ENCODE results near the gene SLC16A13. TPM values are rescaled to one million over a fixed set of nuclear protein-coding genes. Genes with fewer than 3 reads are reported as not detected.

SLC16A13 gene
- total and polyA plus RNA-seq, 2 of the 4 experiments (the other 2 are of a cell fraction), result 0.18 to 2.3 TPM

DNA sequence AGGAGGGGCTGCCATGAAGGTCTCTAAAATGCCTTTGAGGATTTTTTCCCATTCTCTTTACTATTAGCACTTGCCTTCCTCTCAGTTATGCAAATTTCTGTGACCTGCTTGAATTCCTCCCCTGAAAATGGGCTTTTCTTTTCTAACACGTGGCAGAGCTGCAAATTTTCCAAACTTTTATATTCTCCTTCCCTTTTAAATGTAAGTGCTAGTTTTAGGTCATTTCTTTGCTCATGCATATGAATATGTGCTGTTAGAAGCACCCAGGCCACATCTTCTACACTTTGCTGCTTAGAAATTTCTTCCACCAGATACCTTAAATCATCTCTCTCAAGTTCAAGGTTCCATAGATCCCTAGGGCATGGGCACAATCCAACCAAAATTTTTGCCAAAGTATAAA, 32.5 kb downstream of the SLC16A13 start:
- Histone ChIP-seq H2AFZ (replicated peaks; ENCODE audit: low read length, poor library complexity) (no peak overlapping the region), H2BK120ac (ENCODE audit: low read depth, low read length) (no peak overlapping the region), H3K4ac (ENCODE audit: low read depth, low read length) (no peak overlapping the region), H3K4me2 (ENCODE audit: low read depth, low read length) (no peak overlapping the region), H2BK5ac (ENCODE audit: low read depth, low read length, poor library complexity, severe bottlenecking) (no peak overlapping the region), H3K36me3 (ENCODE audit: control insufficient read depth, insufficient read depth, low read length) (no peaks in the 10 kb centered on the region), H3K9ac (ENCODE audit: low read depth, low read length) (no peak overlapping the region), H2BK15ac (ENCODE audit: low read depth, low read length) (no peak overlapping the region), H4K8ac (ENCODE audit: low read depth in 2 of 2, low read length in 2 of 2) (no peak overlapping the region), H3K27ac (ENCODE audit: insufficient read depth, low read length) (no peak overlapping the region), H3K79me1 (ENCODE audit: low read depth in 1 of 2, low read length in 2 of 2) (no peaks in the 10 kb centered on the region), H4K91ac (ENCODE audit: insufficient read depth, low read depth, low read length) (no peak overlapping the region), H3K4me1 (ENCODE audit: control insufficient read depth, insufficient read depth, low read length) (no peaks in the 10 kb centered on the region), H3K56ac (ENCODE audit: extremely low read depth, insufficient read depth, low read length) (no peak overlapping the region), H2AK5ac (ENCODE audit: low read depth, low read length) (no peak overlapping the region), H3K4me3 (ENCODE audit: insufficient read depth, low read depth, low read length) (no peak overlapping the region), H3K27me3 (ENCODE audit: control insufficient read depth, insufficient read depth, low read length) (peaks cover 26% of the 10 kb centered on the region), H3K14ac (replicated peaks; ENCODE audit: low read depth, low read length) (no peak overlapping the region), H3K23ac (ENCODE audit: low read depth, low read length) (no peak overlapping the region), H4K20me1 (ENCODE audit: insufficient read depth, low read length) (no peaks in the 10 kb centered on the region), H4K5ac (ENCODE audit: low read depth, low read length) (no peak overlapping the region), H2AK9ac (replicated peaks; ENCODE audit: low read depth, low read length, poor library complexity) (no peak overlapping the region), H3K9me1 (ENCODE audit: insufficient read depth, low read length) (no peaks in the 10 kb centered on the region), H3K9me3 (ENCODE audit: control insufficient read depth, insufficient read depth, low read length) (peaks cover 5% of the 10 kb centered on the region), H2BK20ac (ENCODE audit: low read depth, low read length) (no peak overlapping the region), H3K18ac (ENCODE audit: low read depth, low read length) (no peak overlapping the region)
- ATAC-seq (ENCODE audit: low read depth), result no peak
- WGBS, 2 experiments (ENCODE audit: extremely low coverage in 2 of 2, insufficient read length in 1 of 2), result no CpG with 5 or more reads among the region's 1 CpG
- no peak for DNase-seq
- no TSS peak for BruUV-seq (replicated peaks)
- dilution Hi-C loops (cut with HindIII; ENCODE audit: low sequenced_read_pairs, unreplicated experiment) (no loop called here), intact Hi-C loops (cut with micrococcal nuclease) (no loop called here), in situ Hi-C loops (cut with MboI; ENCODE audit: low sequenced_read_pairs) (loop anchor here (25.0 kb wide), 1 partner anchor 469 kb away; the partner anchor contains the start of gene TNFSF12)
- POLR2A ChIA-PET (ENCODE audit: unreplicated experiment), result interaction anchor here (0.7 kb wide), 1 partner anchor 246 kb away, joined by 3 read pairs; no protein-coding TSS in a partner anchor
- TF ChIP-seq SMC3 (IDR thresholded peaks at IDR 0.05; ENCODE audit: low read depth, low read length) (no peak), RAD21 (IDR thresholded peaks at IDR 0.05; ENCODE audit: low read length) (no peak), CEBPB (IDR thresholded peaks at IDR 0.05; ENCODE audit: low read depth, low read length) (no peak), RFX5 (IDR thresholded peaks at IDR 0.05; ENCODE audit: low read depth, low read length) (no peak), FOS (IDR thresholded peaks at IDR 0.05; ENCODE audit: low read depth, low read length) (no peak), POLR2A (IDR thresholded peaks at IDR 0.05; ENCODE audit: low read depth, low read length) (no peak), NFE2L2 (IDR thresholded peaks at IDR 0.05; ENCODE audit: low read depth, low read length) (no peak)
- TF ChIP-seq, protein P1, sequence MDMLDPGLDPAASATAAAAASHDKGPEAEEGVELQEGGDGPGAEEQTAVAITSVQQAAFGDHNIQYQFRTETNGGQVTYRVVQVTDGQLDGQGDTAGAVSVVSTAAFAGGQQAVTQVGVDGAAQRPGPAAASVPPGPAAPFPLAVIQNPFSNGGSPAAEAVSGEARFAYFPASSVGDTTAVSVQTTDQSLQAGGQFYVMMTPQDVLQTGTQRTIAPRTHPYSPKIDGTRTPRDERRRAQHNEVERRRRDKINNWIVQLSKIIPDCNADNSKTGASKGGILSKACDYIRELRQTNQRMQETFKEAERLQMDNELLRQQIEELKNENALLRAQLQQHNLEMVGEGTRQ (IDR thresholded peaks at IDR 0.05; ENCODE audit: low read depth, low read length), result no peak
- CTCF ChIA-PET, result no interaction called here
